Limb (tissue), 2 donors: ENCODE measurements around the gene ALDOC.
"Not testable (repeated sequence)": the region's sequence is repeated elsewhere in the genome, so short reads cannot be mapped to it uniquely, and the experiment has no call there.

Source experiments
- DNase-seq, 2 donors: peaks; one replicate each; pipeline ENCODE4 v3.0.0-alpha.2; 2016; ENCODE audit errors: extremely low spot score in 2 of 2

Gene ALDOC

GRCh38 chr17:28576758-28577465 lies at the start of gene ALDOC:
ALDOC (minus strand) TSS chr17:28576895; CDS start chr17:28575532, 1,363 bp downstream.
- DNase-seq: peak; percentile 80 to 91

GRCh38 chr17:28624148-28624547 lies 47.5 kb upstream of the ALDOC start:
- DNase-seq: no peak

- no peak for DNase-seq
These were observed 47.0 kb upstream of the ALDOC start for GRCh38 chr17:28623696-28624095.

- no peak for DNase-seq
These were observed 45.5 kb upstream of the ALDOC start for GRCh38 chr17:28622186-28622585.

- DNase-seq: no peak
These were observed 43.3 kb upstream of the ALDOC start for GRCh38 chr17:28620010-28620409.

GRCh38 chr17:28618464-28618863 lies 41.8 kb upstream of the ALDOC start:
- no peak for DNase-seq

GRCh38 chr17:28616281-28616680 lies 39.6 kb upstream of the ALDOC start:
- DNase-seq: no peak

- no peak for DNase-seq
These were observed 38.7 kb upstream of the ALDOC start for GRCh38 chr17:28615260-28615940.

GRCh38 chr17:28613931-28614381 lies 37.3 kb upstream of the ALDOC start, which contains the start of gene RSKR:
RSKR (minus strand) TSS chr17:28614185; CDS start chr17:28614161, 24 bp downstream.
- DNase-seq: no peak

- DNase-seq: peak; percentile 24 to 49
These were observed 36.5 kb upstream of the ALDOC start for GRCh38 chr17:28612936-28613872.

GRCh38 chr17:28612531-28612930 lies 35.8 kb upstream of the ALDOC start:
- DNase-seq: no peak

GRCh38 chr17:28610376-28610775 lies 33.7 kb upstream of the ALDOC start:
- DNase-seq: no peak

GRCh38 chr17:28604031-28604430 lies 27.3 kb upstream of the ALDOC start:
- DNase-seq: not testable (repeated sequence)

- peak in 1 of 2 donors; percentile 65 for DNase-seq
These were observed 22.9 kb upstream of the ALDOC start for GRCh38 chr17:28599311-28600184.

- peak; percentile 95 to 96 for DNase-seq
These were observed 22.2 kb upstream of the ALDOC start, which contains the start of gene SPAG5 for GRCh38 chr17:28598799-28599310. SPAG5 (minus strand) TSS chr17:28599025; CDS start chr17:28598946, 79 bp downstream.

GRCh38 chr17:28598389-28598788 lies 21.7 kb upstream of the ALDOC start:
- DNase-seq: peak in 1 of 2 donors; percentile 39

GRCh38 chr17:28597606-28598383 lies 21.1 kb upstream of the ALDOC start:
- no peak for DNase-seq

- DNase-seq: no peak
These were observed 15.6 kb upstream of the ALDOC start for GRCh38 chr17:28592260-28592659.

- no peak for DNase-seq
These were observed 9.2 kb upstream of the ALDOC start for GRCh38 chr17:28585851-28586250.
